Measurements from ENCODE around the gene PNMA8C.
"Not testable (repeated sequence)": the region's sequence is repeated elsewhere in the genome, so short reads cannot be mapped to it uniquely, and the experiment has no call there.

Gene PNMA8C

GRCh38 chr19:46380690-46381089, 48.0 kb downstream of the PNMA8C start:
- H3K27ac ChIP-seq: no peak overlapping the region
- no peak for TF ChIP-seq ZFX (IDR thresholded peaks at IDR 0.05)
- no peak for TF ChIP-seq CTCF (conservative IDR thresholded peaks at IDR 0.05)

GRCh38 chr19:46378268-46378667, 50.5 kb downstream of the PNMA8C start:
- H3K27ac ChIP-seq: no peak overlapping the region
- TF ChIP-seq CTCF (conservative IDR thresholded peaks at IDR 0.05) (no peak), ZFX (IDR thresholded peaks at IDR 0.05) (no peak)

GRCh38 chr19:46376241-46377153, 52.2 kb downstream of the PNMA8C start:
- no peak for TF ChIP-seq ZFX (IDR thresholded peaks at IDR 0.05)
- TF ChIP-seq CTCF (conservative IDR thresholded peaks at IDR 0.05): no peak
- H3K27ac ChIP-seq: no peak overlapping the region

GRCh38 chr19:46375476-46376067, 53.2 kb downstream of the PNMA8C start:
- not testable (repeated sequence) for H3K27ac ChIP-seq
